ENCODE data around the gene CPAMD8. TPM values are rescaled to one million over a fixed set of nuclear protein-coding genes. Genes with fewer than 3 reads are reported as not detected.

CPAMD8 gene
- total RNA-seq, 4 donors from 2014 or later, result 0.72 to 8.2 (median 4.0) TPM

DNA sequence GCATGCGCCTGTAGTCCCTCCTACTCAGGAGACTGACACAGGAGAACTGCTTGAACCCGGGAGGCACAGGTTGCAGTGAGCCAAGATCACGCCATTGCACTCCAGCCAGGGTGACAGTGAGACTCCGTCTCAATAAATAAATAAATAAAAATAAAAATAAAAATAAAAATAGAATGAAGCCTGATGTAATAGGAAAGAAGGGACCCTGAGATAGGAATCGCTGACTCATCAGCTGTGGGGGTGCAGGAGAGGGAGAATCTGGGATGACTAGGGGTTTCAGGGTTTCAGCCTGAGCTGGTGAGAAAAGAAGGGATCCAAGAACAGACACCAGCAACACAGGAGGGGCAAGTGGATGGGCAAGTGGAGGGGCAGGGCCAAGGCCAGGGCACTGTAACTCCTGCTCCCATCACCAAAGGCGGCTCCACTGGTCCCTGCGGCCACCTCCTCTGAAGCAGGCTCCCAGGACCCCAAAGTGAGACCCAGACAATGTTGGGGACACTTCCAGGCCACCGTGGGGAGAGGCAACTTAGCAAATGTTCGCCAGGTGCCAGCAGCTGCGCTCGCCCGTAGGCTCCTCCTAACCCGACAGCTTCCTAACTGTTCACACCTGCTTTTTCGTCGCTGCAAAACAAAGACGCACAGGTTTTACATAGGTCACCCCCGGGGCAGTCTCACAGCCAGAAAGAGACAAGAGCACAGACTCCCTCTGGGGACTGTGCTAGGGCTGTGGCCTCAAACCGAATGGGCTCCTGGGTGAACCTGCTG, 47.4 kb upstream of the CPAMD8 start:
- DNase-seq, result no peak
- Histone ChIP-seq H3K4me3 (peak overlapping the region; percentile 67 to 96 (median 75)), H3K4me1 (peaks cover 25 to 47% (median 38%) of the 10 kb centered on the region in 3 donors), H3K36me3 (peaks cover 0 to 19% (median 0%) of the 10 kb centered on the region in 3 donors), H3K27ac (peak overlapping the region; percentile 87 to 97 (median 92)), H3K9me3 (no peaks in the 10 kb centered on the region), H3K27me3 (no peaks in the 10 kb centered on the region)
- WGBS, 2 donors, result 43 to 45% methylated on average over 16 to 18 of the region's 18 CpGs
- TF ChIP-seq POLR2A (IDR thresholded peaks at IDR 0.05), result no peak
- TF ChIP-seq, protein P1, sequence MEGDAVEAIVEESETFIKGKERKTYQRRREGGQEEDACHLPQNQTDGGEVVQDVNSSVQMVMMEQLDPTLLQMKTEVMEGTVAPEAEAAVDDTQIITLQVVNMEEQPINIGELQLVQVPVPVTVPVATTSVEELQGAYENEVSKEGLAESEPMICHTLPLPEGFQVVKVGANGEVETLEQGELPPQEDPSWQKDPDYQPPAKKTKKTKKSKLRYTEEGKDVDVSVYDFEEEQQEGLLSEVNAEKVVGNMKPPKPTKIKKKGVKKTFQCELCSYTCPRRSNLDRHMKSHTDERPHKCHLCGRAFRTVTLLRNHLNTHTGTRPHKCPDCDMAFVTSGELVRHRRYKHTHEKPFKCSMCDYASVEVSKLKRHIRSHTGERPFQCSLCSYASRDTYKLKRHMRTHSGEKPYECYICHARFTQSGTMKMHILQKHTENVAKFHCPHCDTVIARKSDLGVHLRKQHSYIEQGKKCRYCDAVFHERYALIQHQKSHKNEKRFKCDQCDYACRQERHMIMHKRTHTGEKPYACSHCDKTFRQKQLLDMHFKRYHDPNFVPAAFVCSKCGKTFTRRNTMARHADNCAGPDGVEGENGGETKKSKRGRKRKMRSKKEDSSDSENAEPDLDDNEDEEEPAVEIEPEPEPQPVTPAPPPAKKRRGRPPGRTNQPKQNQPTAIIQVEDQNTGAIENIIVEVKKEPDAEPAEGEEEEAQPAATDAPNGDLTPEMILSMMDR (IDR thresholded peaks at IDR 0.05), result no peak
- intact Hi-C loops (cut with DNase I), result no loop called here

DNA sequence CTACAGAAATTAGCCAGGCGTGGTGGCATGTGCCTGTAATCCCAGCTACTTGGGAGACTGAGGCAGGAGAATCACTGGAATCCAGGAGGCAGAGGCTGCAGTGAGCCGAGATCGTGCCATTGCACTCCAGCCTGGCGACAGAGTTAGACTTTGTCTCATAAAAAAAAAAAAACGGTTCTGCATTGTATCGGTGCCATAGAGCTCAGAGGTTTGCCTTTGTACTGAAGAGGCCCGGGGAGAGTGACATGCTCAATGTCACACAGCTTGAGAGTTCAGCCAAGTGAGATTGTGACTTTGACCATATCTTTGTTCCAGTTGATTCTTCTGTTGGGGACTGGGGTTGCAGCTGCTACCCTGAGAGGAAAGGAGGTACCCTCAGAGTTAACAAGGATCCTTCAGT, 44.3 kb upstream of the CPAMD8 start:
- no peak overlapping the region for H3K27ac ChIP-seq
- H3K4me3 ChIP-seq, result no peak overlapping the region
- no peaks in the 10 kb centered on the region for H3K27me3 ChIP-seq
- DNase-seq, result no peak
- peaks cover 11 to 23% (median 12%) of the 10 kb centered on the region in 3 donors for H3K4me1 ChIP-seq
- intact Hi-C loops (cut with DNase I), result no loop called here
- TF ChIP-seq POLR2A (IDR thresholded peaks at IDR 0.05), result no peak
- TF ChIP-seq, protein P1 (IDR thresholded peaks at IDR 0.05), result no peak
- 84 to 88% methylated on average over 7 of the region's 7 CpGs for WGBS, 2 donors
- H3K36me3 ChIP-seq, result peaks cover 0 to 36% (median 0%) of the 10 kb centered on the region in 3 donors
- H3K9me3 ChIP-seq, result no peaks in the 10 kb centered on the region

DNA sequence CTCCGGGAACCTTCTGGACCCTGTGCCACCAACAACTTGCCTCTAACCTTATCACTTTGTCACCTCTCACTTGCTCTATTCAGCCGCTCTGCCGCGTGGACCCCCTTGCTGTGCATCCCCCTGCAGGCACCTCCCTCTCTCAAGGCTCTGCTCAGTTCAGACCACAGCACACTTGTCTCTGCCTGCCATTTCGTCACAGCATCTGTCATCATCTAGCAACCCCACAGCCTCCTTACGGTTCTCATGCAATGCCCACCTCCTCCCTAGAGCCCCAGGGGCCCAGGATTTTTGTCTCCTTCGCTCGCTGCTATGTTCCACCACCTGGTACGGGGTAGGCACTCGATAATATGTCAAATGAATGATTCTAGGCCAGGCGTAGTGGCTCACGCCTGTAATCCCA, 43.8 kb upstream of the CPAMD8 start:
- Histone ChIP-seq H3K27me3 (no peaks in the 10 kb centered on the region), H3K4me3 (no peak overlapping the region), H3K36me3 (peaks cover 0 to 36% (median 0%) of the 10 kb centered on the region in 3 donors), H3K4me1 (peaks cover 11 to 23% (median 12%) of the 10 kb centered on the region in 3 donors), H3K27ac (no peak overlapping the region), H3K9me3 (no peaks in the 10 kb centered on the region)
- no peak for DNase-seq
- no peak for TF ChIP-seq POLR2A (IDR thresholded peaks at IDR 0.05)
- TF ChIP-seq, protein P1 (IDR thresholded peaks at IDR 0.05), result no peak
- 87 to 95% methylated on average over 11 to 12 of the region's 12 CpGs for WGBS, 2 donors
- intact Hi-C loops (cut with DNase I), result no loop called here

DNA sequence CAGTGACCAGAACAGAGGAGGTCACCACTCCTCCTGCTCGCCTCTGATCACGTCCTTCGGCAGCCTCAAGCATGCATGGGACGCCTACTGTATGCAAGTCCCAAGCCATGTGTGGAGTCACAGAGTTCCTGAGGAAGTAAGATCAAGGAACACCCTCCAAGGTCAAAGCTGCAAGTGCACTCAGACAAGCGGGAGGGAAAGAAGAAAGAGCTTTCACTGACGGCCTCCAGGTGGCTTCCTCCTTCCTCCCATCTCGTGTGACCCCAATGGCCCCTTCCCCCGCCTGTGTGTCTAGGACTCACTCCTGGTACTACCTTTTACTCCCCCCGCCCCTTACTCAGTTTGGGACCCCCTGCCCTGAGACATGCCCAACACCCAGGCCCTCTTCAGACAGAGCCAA, 42.6 kb upstream of the CPAMD8 start:
- H3K27me3 ChIP-seq, result no peaks in the 10 kb centered on the region
- TF ChIP-seq, protein P1 (IDR thresholded peaks at IDR 0.05), result no peak
- no peak for TF ChIP-seq POLR2A (IDR thresholded peaks at IDR 0.05)
- H3K36me3 ChIP-seq, result peaks cover 0 to 36% (median 0%) of the 10 kb centered on the region in 3 donors
- H3K9me3 ChIP-seq, result no peaks in the 10 kb centered on the region
- peaks cover 6 to 16% (median 6%) of the 10 kb centered on the region in 3 donors for H3K4me1 ChIP-seq
- no peak for DNase-seq
- intact Hi-C loops (cut with DNase I), result loop anchor here (5.0 kb wide), 1 partner anchor 213 kb away; the partner anchor contains the start of gene ANKLE1
- no peak overlapping the region for H3K27ac ChIP-seq
- 80 to 85% methylated on average over 4 to 5 of the region's 9 CpGs for WGBS, 2 donors
- no peak overlapping the region for H3K4me3 ChIP-seq

DNA sequence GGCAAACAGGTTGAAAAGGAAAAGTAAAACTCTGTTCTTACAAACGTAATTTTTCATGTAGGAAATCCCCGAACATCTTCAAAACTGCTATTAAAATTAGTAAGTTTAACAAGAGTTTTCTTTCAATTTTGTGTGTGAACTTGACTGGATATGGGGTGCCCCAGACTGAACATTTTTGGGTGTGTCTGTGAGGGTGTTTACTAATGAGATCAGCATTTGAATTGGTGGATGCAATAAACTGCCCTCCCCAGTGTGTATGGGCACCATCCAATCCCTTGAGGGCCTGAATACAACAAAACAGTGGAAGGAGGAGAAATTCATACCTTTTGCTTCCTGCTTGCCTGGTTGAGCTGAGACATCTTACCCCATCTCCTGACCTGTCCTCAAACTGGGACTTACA, 36.8 kb upstream of the CPAMD8 start:
- H3K27ac ChIP-seq, result no peak overlapping the region
- H3K36me3 ChIP-seq, result peaks cover 3 to 30% (median 8%) of the 10 kb centered on the region in 3 donors
- intact Hi-C loops (cut with DNase I), result no loop called here

More for the DNA sequence above, 36.8 kb upstream of the CPAMD8 start:
- 72 to 89% methylated on average over 2 of the region's 2 CpGs for WGBS, 2 donors
- no peak overlapping the region for H3K4me3 ChIP-seq
- H3K27me3 ChIP-seq, result no peaks in the 10 kb centered on the region
- DNase-seq, result no peak
- peaks cover 0 to 8% (median 4%) of the 10 kb centered on the region in 3 donors for H3K9me3 ChIP-seq
- TF ChIP-seq, protein P1 (IDR thresholded peaks at IDR 0.05), result no peak
- no peak for TF ChIP-seq POLR2A (IDR thresholded peaks at IDR 0.05)
- H3K4me1 ChIP-seq, result peaks cover 0 to 7% (median 0%) of the 10 kb centered on the region in 3 donors
